HG03354 (cell line): ENCODE measurements around the gene HTR6.

Source experiments
- ATAC-seq: cut with Tn5 transposase; IDR thresholded peaks from one replicate; pipeline ENCODE4 v1.9.1; 2021; ENCODE audit warnings: mild to moderate bottlenecking; ENCODE audit not compliant: unreplicated experiment, poor library complexity, severe bottlenecking

The HTR6 gene

GRCh38 chr1:19709260-19709793, 44.7 kb downstream of the HTR6 start:
- ATAC-seq, result no peak

DNA sequence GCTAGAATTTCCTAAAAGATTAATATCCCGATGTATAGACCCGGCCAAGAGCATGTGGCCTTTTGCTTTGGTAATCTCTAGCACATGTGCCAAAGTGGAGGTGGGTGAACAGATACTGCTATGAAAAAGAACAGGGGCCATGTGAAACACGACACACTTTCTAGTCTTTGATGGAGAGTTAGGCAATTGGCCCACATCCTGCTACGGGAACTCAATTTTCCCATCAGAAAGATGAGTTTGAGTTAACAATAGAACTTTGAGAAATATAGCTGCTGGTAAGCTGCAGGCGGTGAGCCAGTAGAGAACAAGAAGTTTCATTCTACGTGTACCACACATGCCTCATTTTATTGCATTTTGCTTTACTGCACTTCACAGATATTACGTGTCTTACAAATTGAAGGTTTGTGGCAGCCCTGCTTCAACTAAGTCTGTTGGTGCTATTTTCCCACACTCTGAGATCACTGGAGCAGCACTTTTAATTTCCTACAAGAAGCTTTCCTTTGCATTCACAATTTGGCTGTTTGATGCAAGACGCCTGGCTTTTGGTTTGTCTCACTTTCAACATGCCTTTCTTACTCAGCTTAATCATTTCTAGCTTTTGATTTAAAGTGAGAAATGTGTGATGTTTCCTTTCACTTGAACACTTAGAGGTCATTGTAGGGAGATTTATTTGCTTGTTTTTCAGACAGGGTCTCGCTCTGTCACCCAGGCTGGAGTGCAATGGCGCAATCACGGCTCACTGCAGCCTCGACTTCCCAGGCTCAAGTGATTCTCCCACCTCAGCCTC, 46.3 kb downstream of the HTR6 start:
- peak; percentile 49 for ATAC-seq

DNA sequence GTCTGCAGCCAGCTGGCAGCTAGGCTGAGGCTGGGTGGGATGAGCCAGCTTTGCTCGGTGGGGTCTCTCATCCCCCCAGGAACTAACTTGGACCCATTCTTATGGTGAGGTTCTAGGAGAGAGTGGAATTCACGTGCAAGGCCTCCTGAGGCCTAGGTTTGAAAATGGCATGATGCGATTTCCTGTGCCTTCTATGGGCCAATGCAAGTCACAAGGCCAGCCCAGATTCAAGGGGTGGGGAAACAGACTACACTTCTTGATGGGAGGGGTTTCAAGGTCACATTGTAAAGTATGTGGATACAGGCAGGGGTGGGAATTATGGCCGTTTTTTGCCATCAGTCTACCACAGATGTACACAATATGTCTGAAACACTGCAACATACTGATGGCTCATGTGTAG, 48.3 kb downstream of the HTR6 start:
- ATAC-seq, result no peak

DNA sequence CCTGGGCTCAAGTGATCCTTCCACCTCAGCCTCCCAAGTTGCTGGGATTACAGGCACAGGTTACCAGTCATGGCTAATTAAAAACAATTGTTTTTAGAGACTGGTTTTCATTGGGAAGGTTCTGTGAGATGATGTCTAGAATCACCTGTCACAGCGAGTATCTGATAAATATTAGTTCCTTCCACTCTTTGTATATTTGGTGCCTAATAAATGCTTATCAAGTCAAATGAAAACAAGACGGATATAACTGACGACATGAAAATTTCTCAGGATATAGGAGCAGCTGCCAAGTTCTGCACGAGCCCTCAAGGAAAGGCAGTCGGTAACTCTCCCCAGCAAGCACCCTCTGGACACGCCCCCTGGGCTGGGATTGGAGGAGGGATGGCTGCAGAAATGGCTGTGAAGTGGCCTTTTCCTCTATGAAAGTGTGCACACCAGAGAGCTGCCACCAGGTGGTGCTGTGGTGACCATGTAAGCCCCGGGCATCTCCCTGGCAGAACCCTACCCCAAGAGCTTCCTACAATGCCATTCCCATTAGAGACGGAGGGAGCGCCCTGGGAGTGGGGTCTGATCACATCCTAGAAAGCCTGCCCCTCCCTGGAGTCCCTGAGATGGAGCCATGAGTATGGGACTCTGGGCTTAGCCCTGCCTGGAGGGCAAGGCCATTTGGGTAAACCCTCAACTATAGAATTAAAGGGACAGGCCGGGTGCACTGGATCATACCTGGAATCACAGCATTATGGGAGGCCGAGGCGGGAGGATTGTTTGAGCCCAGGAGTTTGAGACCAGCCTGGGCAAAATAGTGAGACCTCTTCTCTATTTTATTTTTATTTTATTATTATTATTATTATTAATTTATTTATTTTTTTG, 50.9 kb downstream of the HTR6 start:
- ATAC-seq, result peak; percentile 83

DNA sequence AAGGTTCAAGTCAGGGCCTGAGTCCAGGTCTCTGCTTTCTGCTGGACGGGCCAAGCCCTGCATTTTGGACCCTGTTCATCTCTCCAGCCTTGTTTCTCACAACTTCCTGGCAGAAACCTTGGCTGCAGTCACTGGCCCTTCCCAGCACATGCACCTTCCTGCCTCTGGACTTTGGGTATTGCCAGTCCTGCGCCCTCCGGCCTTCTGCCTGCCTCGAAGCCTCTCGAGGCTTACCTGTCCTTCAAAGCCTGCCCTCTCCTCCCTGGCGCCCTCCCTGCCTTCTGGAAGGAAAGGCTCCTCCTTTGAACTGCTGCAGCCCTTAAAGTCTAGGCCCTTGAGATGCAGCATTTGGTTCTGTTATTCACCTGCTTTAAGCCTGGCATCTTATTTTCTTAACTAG, 52.8 kb downstream of the HTR6 start:
- ATAC-seq, result no peak

- no peak for ATAC-seq
Measured at GRCh38 chr1:19720174-19720573, 55.5 kb downstream of the HTR6 start.

GRCh38 chr1:19720973-19721372, 56.3 kb downstream of the HTR6 start:
- ATAC-seq, result no peak

DNA sequence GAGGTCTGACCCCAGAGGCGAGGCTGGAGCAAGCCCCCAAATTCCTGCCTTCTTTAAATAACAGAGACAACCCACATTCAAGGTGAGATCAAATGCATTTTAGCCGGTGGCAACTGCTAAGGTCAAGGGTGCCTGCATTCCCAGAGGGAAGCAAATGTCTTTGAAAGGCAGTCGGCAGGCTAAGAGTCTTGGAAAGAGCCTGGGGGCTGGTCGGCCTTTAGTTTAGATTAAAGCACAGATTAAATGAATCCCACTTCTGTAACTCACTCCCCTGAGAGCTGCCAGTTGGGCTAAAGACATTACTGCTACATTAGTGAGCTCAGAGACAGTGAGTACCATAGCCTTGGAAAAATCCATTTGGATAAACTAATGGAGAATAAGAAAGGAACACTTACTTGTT, 59.2 kb downstream of the HTR6 start:
- ATAC-seq, result no peak

DNA sequence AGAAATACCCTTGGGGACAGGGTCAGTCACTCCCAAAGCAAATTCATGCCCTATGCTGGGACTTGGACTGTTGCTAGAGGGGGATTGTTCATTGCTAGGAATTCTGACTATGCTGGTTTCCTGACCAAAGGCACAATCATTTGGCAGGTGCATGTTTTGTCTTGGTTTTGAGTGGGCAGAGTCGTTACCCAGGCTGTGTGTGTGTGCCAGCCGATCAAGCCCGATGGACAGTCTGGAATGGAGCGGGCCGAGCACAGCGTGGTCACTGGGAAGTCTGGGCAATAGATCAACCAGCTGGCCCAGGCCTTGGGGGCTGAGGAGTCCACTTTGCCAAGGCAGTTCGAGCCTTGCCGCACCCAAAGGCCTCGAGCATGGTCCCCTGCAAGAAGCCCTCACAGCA, 60.9 kb downstream of the HTR6 start:
- ATAC-seq, result no peak

DNA sequence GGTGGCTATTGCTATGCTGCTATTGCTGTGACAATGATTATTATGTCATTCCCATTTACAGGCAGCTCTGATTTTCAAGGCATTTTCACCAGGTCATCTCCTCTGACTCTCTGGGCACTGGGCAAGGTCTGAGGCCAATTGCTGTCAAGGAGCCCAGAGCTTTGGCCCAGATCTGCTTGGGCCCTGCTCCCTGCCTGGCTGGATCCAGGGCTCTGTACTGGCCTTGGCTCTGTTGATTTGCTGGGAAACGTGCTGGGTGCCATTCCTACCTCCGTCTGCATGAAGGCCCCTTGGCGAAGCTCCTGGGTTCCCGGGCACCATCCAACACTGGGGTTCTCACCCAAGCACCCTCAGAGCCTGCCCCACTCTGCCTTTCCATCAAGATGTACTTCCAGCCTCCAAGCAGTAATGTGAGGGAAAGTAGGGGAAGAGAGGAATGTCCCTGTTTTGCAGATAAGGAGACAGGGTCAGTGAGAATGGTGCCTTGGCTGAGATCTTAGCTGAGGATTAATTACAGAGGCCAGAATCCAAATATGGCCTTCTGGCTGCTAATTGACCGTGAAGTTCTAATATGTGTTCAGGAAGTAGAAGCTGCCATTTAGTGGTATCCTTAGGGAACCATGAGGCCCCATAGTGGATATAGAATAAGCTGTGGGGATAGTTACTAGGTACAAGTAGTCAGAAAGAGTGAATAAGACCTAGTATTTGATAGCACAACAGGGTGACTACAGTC, 63.9 kb downstream of the HTR6 start:
- no peak for ATAC-seq

- ATAC-seq, result no peak
Measured at GRCh38 chr1:19730232-19730631, 65.6 kb downstream of the HTR6 start.
